GM18499 (cell line): ENCODE data around the gene PCDHA13.
"Not testable (repeated sequence)": the region's sequence is repeated elsewhere in the genome, so short reads cannot be mapped to it uniquely, and the experiment has no call there.

Source experiments
- ATAC-seq: cut with Tn5 transposase; IDR thresholded peaks from one replicate; pipeline ENCODE4 v1.9.1; 2021; ENCODE audit warnings: moderate number of reproducible peaks; ENCODE audit not compliant: insufficient read depth, unreplicated experiment

PCDHA13 gene

GRCh38 chr5:140869555-140869886, 12.4 kb upstream of the PCDHA13 start:
- no peak for ATAC-seq

- no peak for ATAC-seq
Observed at GRCh38 chr5:140870221-140871201, 11.4 kb upstream of the PCDHA13 start.

GRCh38 chr5:140875085-140876065, 6.5 kb upstream of the PCDHA13 start, which contains the start of gene PCDHA12:
PCDHA12 (plus strand) TSS chr5:140875308; CDS start chr5:140875473, 165 bp downstream.
- ATAC-seq = no peak

GRCh38 chr5:140876541-140877261, 5.2 kb upstream of the PCDHA13 start:
- ATAC-seq = not testable (repeated sequence)

GRCh38 chr5:140877262-140877581, 4.7 kb upstream of the PCDHA13 start:
- ATAC-seq = no peak

GRCh38 chr5:140882591-140882899, 621 bp downstream of the PCDHA13 start:
- no peak for ATAC-seq

GRCh38 chr5:140883373-140883772, 1.4 kb downstream of the PCDHA13 start:
- no peak for ATAC-seq

GRCh38 chr5:140883927-140884697, 2.2 kb downstream of the PCDHA13 start:
- ATAC-seq = no peak

GRCh38 chr5:140916325-140916724, 34.4 kb downstream of the PCDHA13 start:
- ATAC-seq = no peak

GRCh38 chr5:140923601-140924000, 41.7 kb downstream of the PCDHA13 start:
- ATAC-seq = no peak

- ATAC-seq = no peak
Observed at GRCh38 chr5:140925806-140926442, 44.0 kb downstream of the PCDHA13 start, which contains the start of gene PCDHAC1. PCDHAC1 (plus strand) TSS chr5:140926299; CDS start chr5:140926893, 594 bp downstream.

- ATAC-seq = no peak
Observed at GRCh38 chr5:140926443-140927227, 44.7 kb downstream of the PCDHA13 start.

GRCh38 chr5:140927228-140927573, 45.3 kb downstream of the PCDHA13 start:
- ATAC-seq = no peak
